ENCODE measurements around the gene RBBP8NL. TPM values are rescaled to one million over a fixed set of nuclear protein-coding genes. Genes with fewer than 3 reads are reported as not detected.

RBBP8NL gene
- total and polyA plus RNA-seq, 2 of the 8 experiments (the other 6 are each of a cell fraction or from before 2014, with no cell fraction given): 0.43 to 0.48 TPM

DNA sequence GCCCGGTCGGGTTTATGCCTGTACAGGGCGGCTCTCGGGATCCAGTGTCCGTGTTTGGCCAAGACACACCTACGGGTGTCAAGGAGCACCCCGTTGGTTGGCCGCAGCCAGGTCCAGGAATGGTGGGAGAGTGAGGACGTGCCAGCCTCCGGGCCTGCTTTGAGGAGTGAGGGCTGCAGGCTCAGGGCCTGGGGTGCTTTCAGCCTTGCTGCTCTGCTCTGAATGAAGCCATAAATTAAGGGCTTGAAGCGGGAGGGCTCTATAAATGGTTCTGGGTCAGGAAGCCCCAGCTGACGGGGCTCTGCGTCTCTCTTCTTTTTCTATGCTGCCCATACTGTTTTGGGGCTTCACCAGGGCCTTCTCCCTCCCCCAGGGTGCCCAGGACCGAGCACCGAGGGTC, 33.3 kb upstream of the RBBP8NL start (continued):
- TF ChIP-seq CBX8 (IDR thresholded peaks at IDR 0.05; ENCODE audit: borderline replicate concordance, low read depth, low read length): no peak
- TF ChIP-seq JUN (IDR thresholded peaks at IDR 0.05; ENCODE audit: low read depth, low read length): no peak
- TF ChIP-seq NANOG (IDR thresholded peaks at IDR 0.05; ENCODE audit: insufficient read depth, low read depth, low read length, poor library complexity, severe bottlenecking): no peak
- TF ChIP-seq CHD2 (IDR thresholded peaks at IDR 0.05; ENCODE audit: low read length): no peak
- TF ChIP-seq, protein P1, sequence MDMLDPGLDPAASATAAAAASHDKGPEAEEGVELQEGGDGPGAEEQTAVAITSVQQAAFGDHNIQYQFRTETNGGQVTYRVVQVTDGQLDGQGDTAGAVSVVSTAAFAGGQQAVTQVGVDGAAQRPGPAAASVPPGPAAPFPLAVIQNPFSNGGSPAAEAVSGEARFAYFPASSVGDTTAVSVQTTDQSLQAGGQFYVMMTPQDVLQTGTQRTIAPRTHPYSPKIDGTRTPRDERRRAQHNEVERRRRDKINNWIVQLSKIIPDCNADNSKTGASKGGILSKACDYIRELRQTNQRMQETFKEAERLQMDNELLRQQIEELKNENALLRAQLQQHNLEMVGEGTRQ (IDR thresholded peaks at IDR 0.05; ENCODE audit: low read length): no peak
- TF ChIP-seq BRCA1 (IDR thresholded peaks at IDR 0.05; ENCODE audit: low read depth, low read length): no peak
- no peak for TF ChIP-seq CEBPB (IDR thresholded peaks at IDR 0.05; ENCODE audit: low read depth, low read length)
- no peak for TF ChIP-seq EP300 (IDR thresholded peaks at IDR 0.05; ENCODE audit: borderline replicate concordance in 1 of 2, low read depth in 2 of 2, low read length in 2 of 2)

Data from H1 (cell line).